Suppressor macrophage treated with lipopolysaccharide for 1 hour (primary cell): ENCODE measurements around the gene HS6ST3.

Experiments
- DNase-seq, 3 donors: peaks; one replicate each; pipeline ENCODE4 v3.0.0-alpha.2; 2020 to 2022

The HS6ST3 gene

GRCh38 chr13:96552559-96552958 lies 462.7 kb downstream of the HS6ST3 start:
- DNase-seq, result no peak

GRCh38 chr13:96553796-96554195 lies 463.9 kb downstream of the HS6ST3 start:
- no peak for DNase-seq

- DNase-seq, result no peak
Measured at GRCh38 chr13:96573563-96573962, 483.7 kb downstream of the HS6ST3 start.

GRCh38 chr13:96575423-96576320 lies 485.8 kb downstream of the HS6ST3 start:
- no peak for DNase-seq

GRCh38 chr13:96581741-96582140 lies 491.8 kb downstream of the HS6ST3 start:
- DNase-seq, result no peak

- DNase-seq, result no peak
Measured at GRCh38 chr13:96615252-96615651, 525.3 kb downstream of the HS6ST3 start.

- DNase-seq, result no peak
Measured at GRCh38 chr13:96617528-96617927, 527.6 kb downstream of the HS6ST3 start.

GRCh38 chr13:96621634-96622183 lies 531.8 kb downstream of the HS6ST3 start:
- DNase-seq, result no peak

GRCh38 chr13:96629331-96629730 lies 539.4 kb downstream of the HS6ST3 start:
- DNase-seq, result no peak

GRCh38 chr13:96632536-96633320 lies 542.8 kb downstream of the HS6ST3 start:
- no peak for DNase-seq

GRCh38 chr13:96636001-96636709 lies 546.2 kb downstream of the HS6ST3 start:
- no peak for DNase-seq

- no peak for DNase-seq
Measured at GRCh38 chr13:96637039-96637438, 547.1 kb downstream of the HS6ST3 start.

GRCh38 chr13:96646101-96646500 lies 556.2 kb downstream of the HS6ST3 start:
- DNase-seq, result no peak

- DNase-seq, result no peak
Measured at GRCh38 chr13:96646515-96647211, 556.8 kb downstream of the HS6ST3 start.

- no peak for DNase-seq
Measured at GRCh38 chr13:96650301-96650886, 560.5 kb downstream of the HS6ST3 start.

GRCh38 chr13:96651598-96651997 lies 561.7 kb downstream of the HS6ST3 start:
- DNase-seq, result no peak

GRCh38 chr13:96652506-96652905 lies 562.6 kb downstream of the HS6ST3 start:
- no peak for DNase-seq

- no peak for DNase-seq
Measured at GRCh38 chr13:96661612-96662011, 571.7 kb downstream of the HS6ST3 start.

- DNase-seq, result no peak
Measured at GRCh38 chr13:96662036-96662435, 572.1 kb downstream of the HS6ST3 start.

- DNase-seq, result no peak
Measured at GRCh38 chr13:96667294-96668018, 577.5 kb downstream of the HS6ST3 start.

GRCh38 chr13:96671073-96671472 lies 581.2 kb downstream of the HS6ST3 start:
- DNase-seq, result no peak
